Right lobe of liver (tissue), 4 donors: ENCODE data around the gene APOBEC2.

Experiments used
- POLR2A ChIP-seq: fragments of 450-650 bp; IDR thresholded peaks from one replicate; pipeline ENCODE4 v1.6.1; 2017; ENCODE audit warnings: antibody characterized with exemption, mild to moderate bottlenecking
- TF ChIP-seq, protein P1 (sequence below), 4 donors: fragments of 200-600 bp in 3 of 4; fragments of 450-650 bp in 1 of 4; IDR thresholded peaks; one replicate each; pipeline versions ENCODE4 v1.5.1 to v1.8.0; 2016 to 2022; ENCODE audit warnings: antibody characterized with exemption in 4 of 4, mild to moderate bottlenecking in 2 of 4
- donor health status: DM: no; HTN: no; CAD: no.
- donor health status: DM: no; HTN: no; CAD: no.
- donor health status: DM: no; HTN: yes; CAD: no.

DNA sequence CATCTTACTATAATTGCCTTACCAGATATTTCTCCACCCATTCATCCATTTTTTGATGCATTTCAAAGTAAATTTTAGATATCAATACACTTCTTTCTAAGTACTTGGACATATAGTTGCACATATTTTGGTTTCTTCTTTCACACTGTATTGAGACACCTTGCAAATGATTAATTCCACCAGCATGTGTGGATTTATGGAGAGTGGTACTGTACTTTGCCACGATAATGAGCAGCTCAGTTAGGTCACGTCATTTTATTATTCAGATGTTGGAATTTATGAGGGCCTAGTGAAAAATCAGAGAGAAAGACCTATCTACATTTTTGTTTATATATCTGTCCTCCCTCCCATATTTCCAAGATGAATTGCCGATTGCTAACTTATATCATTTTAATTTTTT, 25.1 kb downstream of the APOBEC2 start:
- TF ChIP-seq, protein P1, sequence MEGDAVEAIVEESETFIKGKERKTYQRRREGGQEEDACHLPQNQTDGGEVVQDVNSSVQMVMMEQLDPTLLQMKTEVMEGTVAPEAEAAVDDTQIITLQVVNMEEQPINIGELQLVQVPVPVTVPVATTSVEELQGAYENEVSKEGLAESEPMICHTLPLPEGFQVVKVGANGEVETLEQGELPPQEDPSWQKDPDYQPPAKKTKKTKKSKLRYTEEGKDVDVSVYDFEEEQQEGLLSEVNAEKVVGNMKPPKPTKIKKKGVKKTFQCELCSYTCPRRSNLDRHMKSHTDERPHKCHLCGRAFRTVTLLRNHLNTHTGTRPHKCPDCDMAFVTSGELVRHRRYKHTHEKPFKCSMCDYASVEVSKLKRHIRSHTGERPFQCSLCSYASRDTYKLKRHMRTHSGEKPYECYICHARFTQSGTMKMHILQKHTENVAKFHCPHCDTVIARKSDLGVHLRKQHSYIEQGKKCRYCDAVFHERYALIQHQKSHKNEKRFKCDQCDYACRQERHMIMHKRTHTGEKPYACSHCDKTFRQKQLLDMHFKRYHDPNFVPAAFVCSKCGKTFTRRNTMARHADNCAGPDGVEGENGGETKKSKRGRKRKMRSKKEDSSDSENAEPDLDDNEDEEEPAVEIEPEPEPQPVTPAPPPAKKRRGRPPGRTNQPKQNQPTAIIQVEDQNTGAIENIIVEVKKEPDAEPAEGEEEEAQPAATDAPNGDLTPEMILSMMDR (IDR thresholded peaks at IDR 0.05), result no peak
- no peak for TF ChIP-seq POLR2A
